ENCODE data around the gene LRFN2. TPM values are rescaled to one million over a fixed set of nuclear protein-coding genes. Genes with fewer than 3 reads are reported as not detected.

The LRFN2 gene
- total RNA-seq, 1 donor from 2014 or later: not detected

DNA sequence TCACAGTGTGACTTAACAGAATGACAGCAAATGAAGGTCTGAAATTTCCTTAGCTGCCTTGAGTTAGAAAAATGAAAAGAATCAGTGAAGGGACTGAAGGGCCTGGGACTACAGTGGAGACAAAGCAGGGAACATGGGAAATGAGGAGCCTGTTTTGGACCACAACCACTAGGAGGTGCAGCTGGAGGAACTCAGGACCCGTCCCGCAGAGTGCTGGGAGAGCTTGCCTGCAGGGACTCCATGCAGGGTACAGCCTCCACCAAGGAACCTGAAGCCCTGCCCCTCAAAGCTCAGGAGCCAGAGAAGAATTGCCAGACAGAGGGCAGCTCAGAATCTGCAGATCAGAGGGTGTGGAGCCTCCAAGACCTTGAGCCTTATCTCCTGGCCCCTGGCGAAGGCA is 50.7 kb downstream of the LRFN2 start:
- no peaks in the 10 kb centered on the region for H3K9me3 Mint-ChIP-seq
- DNase-seq (ENCODE audit: low spot score): no peak
- peaks cover 2% of the 10 kb centered on the region for H3K27me3 Mint-ChIP-seq (ENCODE audit: low read depth)

DNA sequence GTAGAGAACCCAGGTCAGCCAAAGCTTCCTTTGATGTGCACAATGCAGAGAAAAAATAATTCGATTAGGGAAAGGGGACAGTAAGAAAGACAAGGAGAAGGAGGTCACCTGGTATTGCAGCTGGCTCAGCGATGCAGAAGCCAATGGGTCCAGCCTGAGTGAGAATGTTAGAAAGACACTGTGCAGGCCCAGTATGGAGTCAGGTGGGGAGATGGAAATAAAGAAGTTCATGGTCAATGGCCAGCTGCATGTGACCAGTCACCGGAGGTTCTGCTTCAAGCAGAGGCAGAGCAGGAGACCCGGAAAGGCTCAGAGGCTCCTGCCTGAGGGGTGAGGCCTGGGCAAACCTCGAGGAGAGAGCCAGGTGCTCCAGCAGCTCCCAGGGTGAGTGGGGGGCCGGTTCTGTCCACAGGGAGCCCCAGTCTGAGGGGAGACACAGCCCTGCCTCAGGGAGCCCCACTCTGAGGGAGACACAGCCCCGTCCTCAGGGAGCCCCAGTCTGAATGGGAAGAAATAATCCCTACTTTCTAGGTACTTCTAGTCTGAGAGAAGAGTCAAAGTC is 51.3 kb downstream of the LRFN2 start:
- intact Hi-C loops (cut with micrococcal nuclease): no loop called here
- DNase-seq (ENCODE audit: low spot score): no peak
- H3K27me3 Mint-ChIP-seq (ENCODE audit: low read depth): peaks cover 2% of the 10 kb centered on the region
- H3K4me3 Mint-ChIP-seq (ENCODE audit: low read depth): no peak overlapping the region
- no peaks in the 10 kb centered on the region for H3K9me3 Mint-ChIP-seq
- H3K36me3 Mint-ChIP-seq (ENCODE audit: low read depth): no peaks in the 10 kb centered on the region
- no peak overlapping the region for H3K27ac Mint-ChIP-seq
- no peaks in the 10 kb centered on the region for H3K4me1 Mint-ChIP-seq (ENCODE audit: low read depth)

More for the DNA sequence above, 50.7 kb downstream of the LRFN2 start:
- Mint-ChIP-seq H3K27ac (no peak overlapping the region), H3K4me1 (ENCODE audit: low read depth) (no peaks in the 10 kb centered on the region), H3K4me3 (ENCODE audit: low read depth) (no peak overlapping the region), H3K36me3 (ENCODE audit: low read depth) (no peaks in the 10 kb centered on the region)
- intact Hi-C loops (cut with micrococcal nuclease): no loop called here

DNA sequence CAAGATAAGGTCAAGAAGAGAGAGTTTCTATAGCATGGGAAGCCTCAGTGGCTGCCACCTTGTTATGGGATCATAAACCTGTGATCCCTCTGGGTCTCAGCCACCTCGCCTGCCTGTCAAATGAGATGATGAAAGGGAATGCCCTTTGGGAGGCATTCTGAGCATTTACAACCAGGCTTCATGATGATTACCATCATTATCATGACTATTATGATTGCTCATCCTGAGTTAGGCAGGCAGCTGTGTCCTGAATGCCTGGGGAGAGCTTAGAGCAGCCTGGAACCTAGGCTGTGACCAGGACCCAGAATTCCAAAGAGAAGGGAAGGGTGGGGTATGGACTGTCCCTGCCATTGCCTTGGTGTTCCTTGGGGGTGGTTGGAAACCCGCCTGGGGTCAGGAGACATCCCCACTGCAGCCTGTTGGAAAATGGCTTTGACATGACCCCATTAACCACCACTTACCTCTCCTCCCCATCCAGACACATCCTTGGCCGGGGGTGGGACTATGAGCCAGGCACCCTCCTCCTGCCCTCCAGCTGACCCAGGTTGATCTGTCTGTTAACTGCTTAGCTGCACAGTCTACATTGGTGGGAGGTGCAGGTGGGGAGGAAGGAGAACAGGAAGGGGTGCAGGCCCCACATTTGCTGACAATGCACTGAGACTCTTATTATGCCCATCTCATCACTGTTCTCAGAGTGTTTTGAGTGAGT is 51.9 kb downstream of the LRFN2 start:
- Mint-ChIP-seq H3K4me3 (ENCODE audit: low read depth) (no peak overlapping the region), H3K27ac (no peak overlapping the region), H3K27me3 (ENCODE audit: low read depth) (peaks cover 2% of the 10 kb centered on the region), H3K9me3 (no peaks in the 10 kb centered on the region), H3K36me3 (ENCODE audit: low read depth) (no peaks in the 10 kb centered on the region), H3K4me1 (ENCODE audit: low read depth) (no peaks in the 10 kb centered on the region)
- intact Hi-C loops (cut with micrococcal nuclease): no loop called here
- DNase-seq (ENCODE audit: low spot score): no peak

DNA sequence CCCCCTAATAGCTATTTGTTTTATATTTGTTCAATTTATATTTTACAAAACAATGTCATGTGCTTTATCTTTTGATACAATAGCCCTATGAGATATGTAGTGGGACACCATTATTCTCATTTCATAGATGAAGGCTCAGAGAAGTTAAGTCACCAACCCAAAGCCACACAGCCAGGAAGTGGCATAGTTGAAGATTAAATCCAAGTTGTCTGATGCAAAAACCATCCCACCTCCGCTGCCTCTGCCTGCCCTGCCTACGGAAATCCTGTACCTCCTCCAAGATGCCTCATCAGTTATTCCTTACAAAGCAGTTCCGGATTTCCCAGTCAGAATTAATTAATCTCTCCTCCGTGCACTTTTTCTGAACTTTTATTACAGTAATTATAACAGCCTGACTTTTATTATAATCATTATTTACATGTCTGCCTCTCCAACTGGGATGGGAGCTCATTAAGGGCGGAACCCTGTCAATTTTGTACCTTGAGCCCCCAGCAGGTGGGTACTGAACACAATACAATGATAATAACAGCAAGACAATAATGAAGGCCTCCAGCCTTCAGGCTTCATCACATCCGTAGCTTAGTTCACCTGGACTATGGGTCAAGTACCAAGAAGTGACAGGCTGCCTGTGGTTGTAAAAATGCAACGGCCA is 54.7 kb downstream of the LRFN2 start:
- H3K9me3 Mint-ChIP-seq: no peaks in the 10 kb centered on the region
- H3K36me3 Mint-ChIP-seq (ENCODE audit: low read depth): no peaks in the 10 kb centered on the region
- H3K27me3 Mint-ChIP-seq (ENCODE audit: low read depth): peaks cover 2% of the 10 kb centered on the region
- H3K4me1 Mint-ChIP-seq (ENCODE audit: low read depth): no peaks in the 10 kb centered on the region
- DNase-seq (ENCODE audit: low spot score): no peak
- H3K4me3 Mint-ChIP-seq (ENCODE audit: low read depth): no peak overlapping the region
- intact Hi-C loops (cut with micrococcal nuclease): no loop called here
- H3K27ac Mint-ChIP-seq: no peak overlapping the region

DNA sequence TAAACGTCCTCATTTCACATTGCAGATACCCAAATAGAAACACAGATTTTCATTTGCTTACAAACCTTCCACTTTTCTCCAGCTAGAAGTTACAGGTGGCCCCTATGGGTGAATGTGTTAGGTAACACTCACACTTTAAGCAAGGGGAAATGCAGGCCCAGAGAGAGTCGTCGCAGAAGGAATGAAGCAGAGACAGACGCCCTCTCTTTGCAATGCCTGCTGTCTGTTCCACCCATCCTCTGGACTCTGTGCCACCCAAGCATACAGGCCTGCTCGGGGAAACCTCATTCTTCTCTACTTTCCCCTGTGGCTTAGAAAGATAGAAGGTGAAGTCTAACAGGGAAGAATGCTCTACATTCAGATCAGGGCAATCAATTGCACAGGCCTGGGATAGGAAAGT is 57.2 kb downstream of the LRFN2 start:
- no peak for DNase-seq (ENCODE audit: low spot score)
- intact Hi-C loops (cut with micrococcal nuclease): no loop called here
- Mint-ChIP-seq H3K4me3 (ENCODE audit: low read depth) (no peak overlapping the region), H3K4me1 (ENCODE audit: low read depth) (no peaks in the 10 kb centered on the region), H3K27ac (no peak overlapping the region), H3K27me3 (ENCODE audit: low read depth) (peaks cover 2% of the 10 kb centered on the region), H3K36me3 (ENCODE audit: low read depth) (no peaks in the 10 kb centered on the region), H3K9me3 (no peaks in the 10 kb centered on the region)

DNA sequence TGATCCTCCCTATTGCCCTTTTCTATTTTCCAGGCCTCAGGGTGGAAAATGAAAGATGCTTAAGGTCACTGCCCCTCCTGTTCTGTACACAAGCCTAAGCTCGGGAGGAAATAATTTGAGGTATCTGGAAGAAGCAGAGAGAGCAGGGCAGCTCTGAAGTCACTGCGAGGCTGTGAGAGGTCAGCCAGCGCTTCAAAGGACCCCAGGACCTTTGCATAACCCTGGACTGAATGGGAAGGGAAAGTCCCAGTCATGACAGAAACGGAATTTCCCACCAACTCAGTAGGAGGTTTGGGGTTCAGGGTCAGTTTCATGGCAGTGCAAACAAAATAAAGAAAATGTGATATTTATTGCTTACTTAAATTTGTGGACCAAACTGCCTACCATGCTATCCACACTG is 58.1 kb downstream of the LRFN2 start:
- intact Hi-C loops (cut with micrococcal nuclease): no loop called here
- Mint-ChIP-seq H3K9me3 (no peaks in the 10 kb centered on the region), H3K36me3 (ENCODE audit: low read depth) (no peaks in the 10 kb centered on the region), H3K4me1 (ENCODE audit: low read depth) (no peaks in the 10 kb centered on the region), H3K4me3 (ENCODE audit: low read depth) (no peak overlapping the region), H3K27me3 (ENCODE audit: low read depth) (peaks cover 2% of the 10 kb centered on the region), H3K27ac (no peak overlapping the region)
- DNase-seq (ENCODE audit: low spot score): no peak

DNA sequence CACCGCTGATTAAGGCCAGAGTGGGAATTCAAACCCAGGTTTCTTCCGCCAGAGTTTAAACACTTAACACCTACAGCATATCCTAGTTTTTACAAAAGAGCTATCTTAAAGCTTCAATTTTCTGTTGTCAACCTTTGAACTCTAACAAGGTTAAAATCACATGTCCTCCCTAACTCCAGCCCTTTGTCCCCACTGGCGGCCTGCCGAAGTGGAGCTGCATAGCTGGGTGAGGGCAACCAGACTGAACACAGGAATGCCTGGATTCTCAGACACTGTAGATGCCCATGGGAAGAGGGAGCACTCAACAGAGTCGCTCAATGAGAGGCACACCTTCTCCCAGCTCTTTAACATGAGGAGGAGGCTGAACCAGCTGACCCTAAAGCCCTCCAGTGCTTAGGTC is 59.1 kb downstream of the LRFN2 start:
- Mint-ChIP-seq H3K27me3 (ENCODE audit: low read depth) (no peaks in the 10 kb centered on the region), H3K36me3 (ENCODE audit: low read depth) (no peaks in the 10 kb centered on the region), H3K4me1 (ENCODE audit: low read depth) (no peaks in the 10 kb centered on the region), H3K27ac (no peak overlapping the region), H3K4me3 (ENCODE audit: low read depth) (no peak overlapping the region), H3K9me3 (no peaks in the 10 kb centered on the region)
- intact Hi-C loops (cut with micrococcal nuclease): no loop called here
- no peak for DNase-seq (ENCODE audit: low spot score)

DNA sequence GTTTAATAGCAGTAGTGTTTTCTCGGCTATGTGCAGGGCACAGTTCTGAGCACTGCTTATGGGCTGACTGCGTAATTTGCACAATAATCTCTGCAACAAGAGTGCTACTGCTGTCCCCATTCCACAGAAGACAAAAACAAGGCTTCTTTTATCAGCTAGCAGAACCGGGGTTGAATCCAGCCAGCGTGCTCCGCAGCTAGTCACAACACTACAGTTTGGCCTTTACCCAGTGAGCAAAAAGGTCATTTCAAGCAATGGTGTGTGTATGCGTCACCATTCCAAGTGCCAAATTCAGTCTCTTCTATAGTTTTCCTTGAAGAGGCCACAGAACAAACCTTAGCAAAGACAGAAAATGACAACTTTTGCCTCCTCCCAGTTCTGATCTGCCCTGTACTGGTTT is 61.1 kb downstream of the LRFN2 start:
- Mint-ChIP-seq H3K27ac (no peak overlapping the region), H3K4me1 (ENCODE audit: low read depth) (no peaks in the 10 kb centered on the region), H3K9me3 (no peaks in the 10 kb centered on the region), H3K4me3 (ENCODE audit: low read depth) (no peak overlapping the region), H3K27me3 (ENCODE audit: low read depth) (no peaks in the 10 kb centered on the region), H3K36me3 (ENCODE audit: low read depth) (no peaks in the 10 kb centered on the region)
- intact Hi-C loops (cut with micrococcal nuclease): no loop called here
- no peak for DNase-seq (ENCODE audit: low spot score)

DNA sequence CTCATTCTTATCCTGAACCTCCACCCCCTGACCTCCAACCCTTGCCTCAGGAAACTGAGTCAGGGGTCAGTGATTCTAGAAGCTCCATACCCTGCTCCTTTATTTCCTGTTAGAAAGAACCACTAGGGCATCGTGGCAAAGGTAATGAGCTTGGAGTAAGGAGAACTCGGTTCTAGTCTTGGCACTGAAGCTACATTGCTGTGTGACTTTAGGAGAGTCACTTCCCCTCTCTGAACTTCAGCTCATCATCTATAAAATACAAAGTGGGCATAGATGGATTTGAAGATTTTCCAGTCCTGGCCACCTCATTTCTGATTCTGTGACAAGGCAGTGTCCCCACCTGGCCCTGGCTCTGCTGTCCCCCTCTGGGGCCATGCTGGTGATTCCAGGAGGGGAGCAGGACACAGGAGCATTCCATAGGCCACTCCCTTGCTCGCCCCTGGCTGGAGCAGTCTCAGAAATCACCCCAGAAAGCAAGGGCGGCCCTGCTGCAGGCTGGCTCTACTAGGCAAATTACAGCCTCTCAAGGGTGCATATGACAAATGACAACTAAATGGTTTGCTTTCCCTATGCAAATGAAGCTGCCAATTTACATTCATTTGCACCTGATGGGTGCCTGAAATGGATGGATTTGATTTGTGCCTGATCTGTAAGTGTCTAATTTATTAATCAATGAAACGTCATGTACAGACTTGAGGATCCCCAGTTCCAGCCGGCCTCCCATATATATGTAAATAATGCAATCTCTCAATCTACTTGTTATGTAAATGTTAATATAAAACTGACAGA is 62.2 kb downstream of the LRFN2 start:
- H3K27ac Mint-ChIP-seq: no peak overlapping the region
- intact Hi-C loops (cut with micrococcal nuclease): no loop called here

DNA sequence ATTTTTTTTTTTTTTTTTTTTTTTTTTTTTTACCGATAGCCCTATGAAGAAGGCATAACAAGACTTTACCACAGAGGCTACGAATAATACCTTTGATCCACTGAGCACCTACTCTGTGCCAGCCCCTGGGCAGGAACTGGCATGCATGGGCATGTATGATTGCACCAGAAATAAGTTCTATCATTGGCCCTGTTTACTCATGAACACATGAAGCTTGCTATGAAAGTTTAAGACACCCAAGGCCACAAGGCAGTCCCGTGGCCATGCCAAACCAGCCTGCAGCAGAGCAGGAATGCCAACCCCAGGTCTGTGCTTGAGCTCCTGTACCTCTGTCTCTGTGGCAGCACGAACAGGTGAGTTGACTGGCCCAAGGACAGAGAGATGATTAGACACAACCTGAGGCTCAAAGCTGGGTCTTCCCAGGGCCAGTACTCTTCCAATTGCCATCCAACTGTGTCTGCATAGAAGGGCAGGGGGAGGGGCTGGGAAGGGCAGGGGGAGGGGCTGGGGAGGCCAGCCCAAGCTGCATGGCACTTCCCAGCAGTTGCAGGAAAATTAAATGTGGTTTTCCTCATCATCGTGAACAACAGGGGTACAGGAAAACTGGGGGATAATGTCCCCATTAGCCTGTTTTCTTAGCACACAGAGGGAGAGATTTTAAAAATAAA is 63.5 kb downstream of the LRFN2 start:
- Mint-ChIP-seq H3K36me3 (ENCODE audit: low read depth) (no peaks in the 10 kb centered on the region), H3K27me3 (ENCODE audit: low read depth) (peaks cover 9% of the 10 kb centered on the region), H3K4me1 (ENCODE audit: low read depth) (peaks cover 4% of the 10 kb centered on the region), H3K4me3 (ENCODE audit: low read depth) (no peak overlapping the region), H3K9me3 (no peaks in the 10 kb centered on the region), H3K27ac (no peak overlapping the region)
- DNase-seq (ENCODE audit: low spot score): no peak
- intact Hi-C loops (cut with micrococcal nuclease): no loop called here

More for the DNA sequence above, 62.2 kb downstream of the LRFN2 start:
- no peak overlapping the region for H3K4me3 Mint-ChIP-seq (ENCODE audit: low read depth)
- peaks cover 2% of the 10 kb centered on the region for H3K4me1 Mint-ChIP-seq (ENCODE audit: low read depth)
- DNase-seq (ENCODE audit: low spot score): no peak
- peaks cover 2% of the 10 kb centered on the region for H3K27me3 Mint-ChIP-seq (ENCODE audit: low read depth)
- no peaks in the 10 kb centered on the region for H3K9me3 Mint-ChIP-seq
- H3K36me3 Mint-ChIP-seq (ENCODE audit: low read depth): no peaks in the 10 kb centered on the region

DNA sequence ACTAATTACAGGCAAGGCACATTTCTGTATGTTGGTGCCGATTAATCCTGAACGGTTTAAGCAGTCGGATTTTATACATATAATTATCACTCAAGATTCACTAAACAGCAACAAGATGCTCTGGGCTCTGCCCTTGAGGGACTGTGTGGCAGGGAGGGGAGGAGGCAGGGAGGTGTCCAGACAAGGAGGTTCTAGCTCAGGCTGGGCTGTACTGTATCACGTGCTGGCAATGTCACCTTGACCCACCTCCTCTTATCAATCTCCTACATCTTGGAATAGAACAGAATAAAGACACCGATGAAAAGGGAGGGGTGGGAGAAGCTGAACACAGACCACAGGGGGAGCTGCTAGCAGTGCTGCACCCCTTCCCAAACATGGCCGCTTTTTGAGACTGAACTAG is 65.7 kb downstream of the LRFN2 start:
- no peak overlapping the region for H3K27ac Mint-ChIP-seq
- peaks cover 17% of the 10 kb centered on the region for H3K27me3 Mint-ChIP-seq (ENCODE audit: low read depth)
- no peak overlapping the region for H3K4me3 Mint-ChIP-seq (ENCODE audit: low read depth)
- DNase-seq (ENCODE audit: low spot score): no peak
- intact Hi-C loops (cut with micrococcal nuclease): no loop called here
- H3K4me1 Mint-ChIP-seq (ENCODE audit: low read depth): peaks cover 4% of the 10 kb centered on the region
- H3K36me3 Mint-ChIP-seq (ENCODE audit: low read depth): no peaks in the 10 kb centered on the region
- no peaks in the 10 kb centered on the region for H3K9me3 Mint-ChIP-seq

DNA sequence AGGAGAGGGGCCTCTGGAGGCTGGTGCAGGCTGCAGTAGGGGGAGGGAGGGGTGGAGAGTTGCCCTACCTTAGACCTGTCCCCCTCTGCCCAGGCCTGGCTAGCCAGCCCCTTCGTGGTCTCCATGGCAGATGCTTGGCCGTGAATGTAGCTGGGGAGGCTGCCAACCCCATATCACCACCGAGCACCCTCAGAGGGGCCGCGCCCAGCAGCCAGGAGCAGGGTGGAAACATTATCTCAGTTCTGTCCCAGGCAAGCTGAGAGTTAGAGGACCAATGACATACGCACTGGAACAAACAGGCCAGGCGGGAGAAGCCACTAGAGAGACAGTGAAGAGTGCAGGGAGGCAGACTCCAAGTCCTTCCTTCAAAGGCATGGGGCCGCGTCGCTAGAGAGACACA is 66.5 kb downstream of the LRFN2 start:
- no peak for DNase-seq (ENCODE audit: low spot score)
- peaks cover 4% of the 10 kb centered on the region for H3K4me1 Mint-ChIP-seq (ENCODE audit: low read depth)

More for the DNA sequence above, 66.5 kb downstream of the LRFN2 start:
- no peaks in the 10 kb centered on the region for H3K36me3 Mint-ChIP-seq (ENCODE audit: low read depth)
- intact Hi-C loops (cut with micrococcal nuclease): no loop called here
- no peaks in the 10 kb centered on the region for H3K9me3 Mint-ChIP-seq
- H3K27me3 Mint-ChIP-seq (ENCODE audit: low read depth): peaks cover 17% of the 10 kb centered on the region
- H3K4me3 Mint-ChIP-seq (ENCODE audit: low read depth): no peak overlapping the region
- no peak overlapping the region for H3K27ac Mint-ChIP-seq

Measured in activated T-helper 2 cell treated with anti-CD3 and anti-CD28 coated beads, Interferon-gamma antibody, Interleukin-2, Interleukin-4, amounts not matched to agents 10 μg/mL and 5 μg/mL and 100 μg/mL, durations not matched to agents 14 hours and 24 hours and 36 hours (primary cell).